Effector CD8-positive, alpha-beta T cell (primary cell): ENCODE data around the gene RAVER1.
"Not testable (repeated sequence)": the region's sequence is repeated elsewhere in the genome, so short reads cannot be mapped to it uniquely, and the experiment has no call there.

ENCODE experiments used
- DNase-seq: peaks from one replicate; lab custom pipeline; 2025; lab: John Stamatoyannopoulos, UW
- total RNA-seq, 4 experiments: gene quantifications; one replicate each; lab custom pipeline; 2026; lab: John Stamatoyannopoulos, UW

RAVER1 gene, protein sequence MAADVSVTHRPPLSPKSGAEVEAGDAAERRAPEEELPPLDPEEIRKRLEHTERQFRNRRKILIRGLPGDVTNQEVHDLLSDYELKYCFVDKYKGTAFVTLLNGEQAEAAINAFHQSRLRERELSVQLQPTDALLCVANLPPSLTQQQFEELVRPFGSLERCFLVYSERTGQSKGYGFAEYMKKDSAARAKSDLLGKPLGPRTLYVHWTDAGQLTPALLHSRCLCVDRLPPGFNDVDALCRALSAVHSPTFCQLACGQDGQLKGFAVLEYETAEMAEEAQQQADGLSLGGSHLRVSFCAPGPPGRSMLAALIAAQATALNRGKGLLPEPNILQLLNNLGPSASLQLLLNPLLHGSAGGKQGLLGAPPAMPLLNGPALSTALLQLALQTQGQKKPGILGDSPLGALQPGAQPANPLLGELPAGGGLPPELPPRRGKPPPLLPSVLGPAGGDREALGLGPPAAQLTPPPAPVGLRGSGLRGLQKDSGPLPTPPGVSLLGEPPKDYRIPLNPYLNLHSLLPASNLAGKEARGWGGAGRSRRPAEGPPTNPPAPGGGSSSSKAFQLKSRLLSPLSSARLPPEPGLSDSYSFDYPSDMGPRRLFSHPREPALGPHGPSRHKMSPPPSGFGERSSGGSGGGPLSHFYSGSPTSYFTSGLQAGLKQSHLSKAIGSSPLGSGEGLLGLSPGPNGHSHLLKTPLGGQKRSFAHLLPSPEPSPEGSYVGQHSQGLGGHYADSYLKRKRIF
- total RNA-seq = 32.6 to 47.4 (median 39.5) reads per million in 4 experiments

GRCh38 chr19:10332965-10333757 lies at the start of gene RAVER1:
Gene RAVER1 (minus strand): TSS chr19:10333529. CDS start chr19:10333507, 22 bp downstream.
- peak; percentile 93 for DNase-seq

DNA sequence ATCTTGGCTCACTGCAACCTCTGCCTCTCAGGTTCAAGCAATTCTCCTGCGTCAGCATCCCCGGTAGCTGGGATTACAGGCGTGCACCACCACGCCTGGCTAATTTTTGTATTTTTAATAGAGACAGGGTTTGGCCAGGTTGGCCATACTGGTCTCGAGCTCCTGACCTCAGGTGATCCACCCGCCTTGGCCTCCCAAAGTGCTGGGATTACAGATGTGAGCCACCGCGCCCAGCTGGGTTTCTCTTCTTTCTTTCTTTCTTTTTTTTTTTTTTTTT lies 49.8 kb upstream of the RAVER1 start:
- not testable (repeated sequence) for DNase-seq

- DNase-seq = peak; percentile 94
Measured at GRCh38 chr19:10380313-10381102, 47.2 kb upstream of the RAVER1 start, which contains the start of gene TYK2. Gene TYK2 (minus strand): TSS chr19:10380572. CDS start chr19:10378406, 2,166 bp downstream.

- DNase-seq = no peak
Measured at GRCh38 chr19:10379880-10380312, 46.6 kb upstream of the RAVER1 start.

DNA sequence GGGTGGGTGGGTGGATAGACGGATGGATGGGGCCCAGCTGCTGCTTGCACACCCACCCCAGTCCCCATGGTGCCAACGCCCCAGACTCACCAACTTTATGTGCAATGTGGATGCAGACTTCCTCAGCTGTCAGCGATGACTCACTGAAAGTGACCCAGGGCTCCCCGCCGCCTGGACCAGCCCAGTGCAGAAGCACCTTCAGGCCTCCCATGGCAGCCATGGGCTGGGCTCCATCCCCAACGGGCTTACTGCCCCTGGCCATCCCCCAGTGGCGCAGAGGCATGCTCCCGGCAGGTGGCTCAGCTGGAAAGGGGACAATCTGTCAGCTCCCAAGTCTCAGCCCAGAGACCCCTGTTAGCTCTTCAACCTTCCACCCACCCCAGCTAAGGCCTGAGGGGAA lies 44.8 kb upstream of the RAVER1 start:
- no peak for DNase-seq

DNA sequence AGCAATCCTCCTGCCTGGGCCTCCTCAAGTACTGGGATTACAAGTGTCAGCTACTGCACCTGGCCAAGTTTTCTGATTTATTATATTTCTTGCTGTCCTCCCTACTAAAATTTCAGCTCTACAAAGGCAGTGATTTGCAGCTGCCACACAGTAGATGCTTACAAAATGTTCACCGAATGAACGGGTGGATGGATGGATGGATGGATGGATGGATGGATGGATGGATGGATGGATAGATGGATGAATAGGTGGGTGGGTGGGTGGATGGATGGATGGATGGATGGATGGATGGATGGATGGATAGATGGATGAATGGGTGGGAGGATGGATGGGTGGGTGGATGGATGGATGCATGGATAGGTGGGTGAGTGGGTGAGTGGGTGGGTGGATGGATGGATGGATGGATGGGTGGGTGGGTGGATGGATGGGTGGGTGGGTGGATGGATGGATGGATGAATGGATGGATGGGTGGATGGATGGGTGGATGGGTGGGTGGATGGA lies 43.9 kb upstream of the RAVER1 start:
- DNase-seq = not testable (repeated sequence)

DNA sequence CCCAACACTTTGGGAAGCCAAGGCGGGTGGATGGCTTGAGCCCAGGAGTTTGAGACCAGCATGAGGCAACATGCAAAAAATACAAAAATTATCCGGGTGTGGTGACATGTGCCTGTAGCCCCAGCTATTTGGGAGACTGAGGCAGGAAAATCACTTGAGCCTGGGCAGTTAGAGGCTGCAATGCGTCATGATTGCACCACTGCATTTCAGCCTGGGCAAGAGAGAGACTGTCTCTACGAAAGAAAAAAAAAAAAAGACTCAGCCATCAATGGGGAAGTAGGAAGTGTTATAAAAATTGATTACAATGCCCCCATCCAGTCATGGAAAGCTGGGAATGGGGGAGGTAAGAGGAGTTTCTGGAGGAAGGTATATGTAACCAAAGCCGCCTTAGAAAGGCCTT lies 41.6 kb upstream of the RAVER1 start:
- DNase-seq = no peak

DNA sequence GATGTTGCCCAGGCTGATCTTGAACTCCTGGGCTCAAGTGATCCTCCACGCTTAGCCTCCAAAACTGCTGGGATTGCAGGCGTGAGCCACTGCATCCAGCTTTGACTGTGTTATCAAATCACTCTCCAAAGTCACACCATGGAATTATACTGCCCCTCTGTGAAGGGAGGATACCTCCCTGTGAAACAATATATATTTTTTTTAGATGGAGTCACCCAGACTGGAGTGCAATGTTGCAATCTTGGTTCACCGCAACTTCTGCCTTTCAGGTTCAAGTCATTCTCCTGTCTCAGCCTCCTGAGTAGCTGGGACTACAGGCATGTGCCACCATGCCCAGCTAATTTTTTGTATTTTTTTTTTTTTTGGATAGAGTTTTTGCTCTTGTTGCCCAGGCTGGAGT lies 39.4 kb upstream of the RAVER1 start:
- DNase-seq = no peak

GRCh38 chr19:10368101-10368803 lies 34.9 kb upstream of the RAVER1 start:
- DNase-seq = no peak

GRCh38 chr19:10366950-10367512 lies 33.7 kb upstream of the RAVER1 start:
- DNase-seq = not testable (repeated sequence)

- DNase-seq = no peak
Measured at GRCh38 chr19:10365518-10365917, 32.2 kb upstream of the RAVER1 start.

- DNase-seq = no peak
Measured at GRCh38 chr19:10364644-10365043, 31.3 kb upstream of the RAVER1 start.

DNA sequence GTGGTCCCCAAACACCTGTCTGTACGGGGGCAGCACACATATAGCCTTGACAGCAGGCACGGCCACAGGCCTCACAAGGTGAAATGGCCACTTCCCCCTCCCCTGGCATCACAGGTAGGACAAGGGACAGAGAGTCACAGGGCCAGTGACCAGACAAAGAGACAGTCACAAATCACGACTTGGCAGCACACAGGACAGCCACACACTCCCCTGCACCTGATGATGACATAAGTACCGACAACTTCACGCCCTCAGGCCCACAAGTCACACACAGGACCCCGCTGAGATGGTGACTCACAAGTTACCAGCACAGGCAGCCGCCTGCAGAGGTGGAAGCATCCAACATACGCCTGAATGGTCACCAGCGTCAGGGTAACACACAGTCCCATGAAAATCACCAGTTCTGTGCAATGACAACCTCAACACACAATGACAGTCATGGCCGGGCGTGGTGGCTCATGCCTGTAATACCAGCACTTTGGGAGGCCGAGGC lies 30.5 kb upstream of the RAVER1 start:
- DNase-seq = no peak

DNA sequence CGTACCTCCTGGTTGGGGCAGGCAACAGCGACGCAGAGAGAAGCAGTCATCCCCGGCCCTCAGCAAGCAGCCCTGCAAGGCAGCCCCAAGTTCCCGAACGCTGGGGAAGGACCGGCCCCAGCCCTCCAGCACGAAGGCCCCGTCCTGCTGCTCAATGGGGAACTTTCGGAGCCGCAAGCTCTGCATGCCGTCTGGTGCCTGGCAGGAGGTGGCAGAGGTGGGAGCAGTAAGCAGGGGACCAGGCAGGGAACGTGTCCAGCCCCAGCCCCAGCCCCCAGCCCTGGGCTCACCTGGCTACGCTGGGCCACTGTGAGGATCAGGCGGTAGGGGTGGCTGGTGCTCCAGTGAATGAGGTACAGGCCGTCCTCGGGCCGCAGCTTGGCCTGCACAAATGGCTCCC lies 28.9 kb upstream of the RAVER1 start:
- DNase-seq = no peak

DNA sequence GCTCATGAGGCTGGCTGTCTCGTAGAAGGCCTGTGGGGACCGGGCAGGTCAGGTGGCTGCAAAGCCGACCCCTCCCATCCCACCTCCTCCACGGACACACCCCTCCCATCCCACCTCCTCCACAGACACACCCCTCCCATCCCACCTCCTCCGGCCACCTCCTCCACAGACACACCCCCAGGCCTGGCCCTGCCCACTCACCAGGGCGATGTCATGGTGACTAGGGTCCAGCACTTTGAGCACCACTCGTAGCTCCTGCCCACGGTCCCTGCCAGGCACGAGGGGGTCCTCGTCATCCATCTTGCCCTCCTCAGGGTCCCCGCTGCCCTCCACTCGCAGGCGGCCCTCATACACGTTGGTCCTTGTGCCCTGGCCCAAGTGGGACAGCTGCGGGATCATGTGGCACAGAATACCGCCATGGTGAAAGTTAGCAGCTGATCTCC lies 28.3 kb upstream of the RAVER1 start:
- no peak for DNase-seq

DNA sequence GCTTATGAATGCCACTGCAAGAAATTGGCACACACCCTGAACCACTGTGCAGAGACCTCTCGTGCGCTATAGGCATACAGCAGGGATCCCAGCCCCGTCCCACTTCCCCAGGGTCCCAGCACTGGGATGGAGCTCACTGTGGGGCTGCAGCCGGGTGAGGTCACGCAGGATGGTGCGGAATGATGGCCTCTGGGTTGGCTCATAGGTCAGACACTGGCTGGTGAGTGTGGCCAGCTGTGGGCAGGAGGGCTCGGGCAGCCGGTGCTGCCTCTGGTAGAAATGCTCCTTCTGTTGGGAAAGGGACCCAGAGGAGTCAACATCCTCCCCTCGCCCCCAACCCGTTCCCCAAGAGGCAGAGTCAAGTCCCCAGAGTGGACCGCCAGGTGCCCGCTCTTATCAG lies 23.1 kb upstream of the RAVER1 start:
- no peak for DNase-seq

DNA sequence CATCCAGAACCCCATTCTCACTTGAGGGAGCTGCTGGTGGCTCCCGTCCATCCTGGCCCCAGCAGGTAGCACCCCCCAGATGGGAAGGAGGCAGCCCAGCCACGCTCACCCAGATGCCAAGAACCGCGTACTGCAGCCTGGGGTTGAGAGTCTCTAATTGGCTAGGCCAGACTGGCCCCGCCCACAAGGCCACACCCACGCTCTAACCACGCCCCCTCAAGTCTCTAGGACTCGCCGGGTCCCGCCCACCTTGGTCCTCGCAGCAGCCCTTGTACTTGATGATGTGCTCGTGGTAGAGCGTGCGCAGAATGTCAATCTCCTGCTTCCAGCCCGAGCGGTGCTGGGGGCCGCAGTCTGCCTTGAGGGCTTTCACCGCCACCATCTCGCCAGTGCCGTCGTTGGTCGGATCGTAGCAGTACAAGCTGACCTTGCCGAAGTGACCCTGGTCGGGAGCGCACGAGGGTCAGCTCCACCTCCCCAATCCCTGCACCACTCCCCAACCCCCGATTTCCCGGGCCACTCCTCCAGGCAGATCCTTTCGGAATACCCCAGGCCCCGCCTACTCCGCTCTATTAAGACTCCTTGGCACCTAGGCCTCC lies 20.6 kb upstream of the RAVER1 start:
- DNase-seq = peak; percentile 19

DNA sequence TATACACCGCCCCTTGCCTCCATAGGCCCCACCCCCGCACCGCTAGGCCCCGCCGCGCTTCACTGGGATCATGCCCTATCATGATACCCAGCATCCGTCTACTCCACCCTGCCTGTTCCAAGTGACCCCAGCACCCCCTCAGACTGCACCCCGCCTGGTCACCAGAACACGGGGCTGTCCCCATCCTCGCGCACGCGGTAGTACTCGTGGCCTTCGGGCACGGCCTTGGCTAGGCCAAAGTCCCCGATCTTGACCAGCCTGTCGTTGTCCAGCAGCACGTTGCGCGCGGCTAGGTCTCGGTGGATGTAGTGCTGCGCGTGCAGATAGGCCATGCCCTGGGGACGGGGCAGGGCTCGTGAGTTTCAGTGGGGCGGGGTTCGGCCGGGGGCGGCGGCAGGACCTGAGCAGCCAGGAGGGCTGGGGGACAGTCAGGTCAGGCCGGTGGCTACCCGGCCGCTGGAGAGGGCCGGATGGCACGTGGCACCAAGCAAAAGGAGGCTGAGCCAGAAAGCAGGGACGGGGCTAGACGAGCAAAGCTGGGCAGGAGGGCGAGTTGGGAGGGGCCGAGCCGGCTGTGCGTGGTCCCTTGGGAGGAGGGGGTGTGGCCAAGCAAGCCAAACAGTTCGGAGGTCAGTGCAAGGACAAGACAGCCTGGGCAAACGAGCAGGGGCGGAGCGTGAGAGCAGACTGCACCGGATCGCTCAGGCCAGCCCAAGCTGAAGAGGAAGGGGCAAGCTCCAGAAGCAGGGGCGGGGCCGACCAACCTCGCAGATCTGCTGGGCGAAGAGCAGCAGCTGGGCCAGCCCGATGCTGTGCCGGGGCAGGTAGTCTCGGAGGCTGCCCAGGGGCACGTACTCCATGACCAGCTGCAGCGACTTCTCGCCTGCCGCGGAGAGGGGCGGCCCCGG lies 19.7 kb upstream of the RAVER1 start:
- DNase-seq = no peak

DNA sequence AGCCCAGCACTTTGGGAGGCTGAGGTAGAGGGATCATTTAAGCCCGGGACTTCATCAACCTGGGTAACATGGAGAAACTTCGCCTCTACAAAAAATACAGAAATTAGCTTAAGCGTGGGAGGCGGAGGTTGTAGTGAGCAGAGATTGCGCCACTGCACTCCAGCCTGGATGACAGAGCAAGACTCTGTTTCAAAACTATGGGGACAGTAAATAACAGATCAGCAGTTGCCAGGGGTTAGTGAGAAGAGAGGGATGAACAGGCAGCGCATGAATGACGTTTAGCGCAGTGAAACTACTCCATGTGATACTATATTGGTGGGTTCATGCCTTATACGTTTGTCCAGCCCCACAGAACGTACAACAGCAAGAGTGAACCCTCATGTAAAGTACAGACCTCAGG lies 13.2 kb upstream of the RAVER1 start:
- no peak for DNase-seq
